HG02840 (cell line): ENCODE data around the gene ATF6.

ENCODE experiments used
- ATAC-seq: cut with Tn5 transposase; IDR thresholded peaks from one replicate; pipeline ENCODE4 v1.9.1; 2021; ENCODE audit warnings: mild to moderate bottlenecking, moderate library complexity, moderate number of reproducible peaks; ENCODE audit not compliant: unreplicated experiment, low FRiP score

ATF6 gene

GRCh38 chr1:161988413-161988812 lies 222.3 kb downstream of the ATF6 start:
- ATAC-seq, result no peak

DNA sequence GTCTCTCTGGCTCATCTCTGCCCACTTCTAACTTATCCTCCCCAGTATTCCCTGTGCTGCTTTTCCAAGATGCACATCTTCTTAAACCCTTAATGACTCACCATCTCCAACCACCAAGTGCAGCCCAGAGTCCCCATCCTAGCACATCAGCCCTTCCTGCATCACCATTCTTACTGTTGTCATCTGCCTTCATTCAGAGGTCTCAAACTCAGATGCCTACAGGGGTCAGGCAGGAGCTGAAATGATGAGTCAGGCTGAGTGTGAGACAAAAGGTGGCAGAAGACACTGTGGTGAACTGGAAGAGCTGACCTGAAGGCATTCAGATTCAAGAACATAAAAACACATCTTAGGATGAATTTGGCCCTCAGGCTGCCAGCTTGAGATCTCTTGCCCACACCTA lies 223.0 kb downstream of the ATF6 start:
- no peak for ATAC-seq

- ATAC-seq, result no peak
These were observed 223.7 kb downstream of the ATF6 start for GRCh38 chr1:161989786-161990185.

DNA sequence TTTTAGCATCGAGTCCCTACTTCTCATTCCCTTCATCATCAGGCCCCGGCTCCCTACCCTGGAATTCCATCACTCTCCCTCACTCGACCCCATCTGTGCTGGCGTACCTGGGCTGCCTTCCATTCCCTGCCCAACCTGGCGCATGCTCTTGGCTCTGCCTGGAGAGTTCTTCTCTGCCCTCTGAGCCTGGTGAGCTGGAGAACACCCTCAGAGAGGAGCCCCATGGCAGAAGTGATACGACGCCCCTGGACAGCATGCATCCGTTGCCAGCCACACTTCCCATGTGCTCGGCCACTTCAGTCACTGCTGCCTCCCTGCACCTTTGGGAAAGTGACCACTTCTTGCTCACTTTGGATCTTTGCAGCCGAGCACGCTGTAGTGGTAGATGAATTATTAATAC lies 227.5 kb downstream of the ATF6 start:
- ATAC-seq, result no peak

DNA sequence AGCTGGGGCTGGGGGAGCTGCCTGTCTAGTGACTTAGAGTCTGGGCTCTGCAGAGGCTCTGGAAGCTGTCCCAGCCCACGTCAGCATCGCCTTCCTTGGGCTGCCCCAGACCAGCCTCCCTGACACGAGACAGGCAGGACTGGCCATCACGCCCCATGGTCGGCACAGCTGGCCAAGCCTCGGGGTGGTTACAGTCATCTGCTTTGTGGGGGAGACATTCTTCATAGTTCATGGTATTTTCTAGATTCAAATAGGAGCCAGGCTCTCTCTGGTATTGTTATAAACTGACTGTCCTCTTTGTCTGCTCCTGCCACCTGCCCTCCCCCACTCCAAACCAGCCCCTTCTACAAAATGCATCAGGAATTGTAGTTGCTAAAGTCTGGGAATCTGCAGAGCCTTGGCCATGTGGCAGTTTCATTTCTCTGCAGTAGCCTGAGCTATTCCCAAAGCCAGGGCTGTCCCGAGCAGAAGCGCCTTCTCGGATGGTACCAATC lies 228.1 kb downstream of the ATF6 start:
- no peak for ATAC-seq

DNA sequence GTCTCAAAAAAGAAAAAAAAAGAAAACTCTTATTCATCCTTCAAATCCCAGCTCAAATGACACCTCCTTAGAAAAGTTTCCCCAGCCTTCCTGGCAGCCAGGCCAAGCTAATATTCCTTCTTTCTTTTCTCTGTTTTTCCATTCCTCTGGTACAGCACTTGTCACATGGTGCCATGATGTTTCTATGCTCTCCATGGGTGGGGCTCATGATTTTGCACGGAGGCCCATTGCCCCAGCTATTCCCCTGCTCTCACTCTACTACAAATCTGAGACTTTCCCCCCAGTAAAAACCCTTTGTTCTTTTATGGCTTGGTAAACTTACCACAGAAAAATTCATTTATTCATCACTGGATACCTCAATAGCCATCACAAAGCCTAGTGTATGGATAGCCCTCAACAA lies 231.0 kb downstream of the ATF6 start:
- ATAC-seq, result no peak

DNA sequence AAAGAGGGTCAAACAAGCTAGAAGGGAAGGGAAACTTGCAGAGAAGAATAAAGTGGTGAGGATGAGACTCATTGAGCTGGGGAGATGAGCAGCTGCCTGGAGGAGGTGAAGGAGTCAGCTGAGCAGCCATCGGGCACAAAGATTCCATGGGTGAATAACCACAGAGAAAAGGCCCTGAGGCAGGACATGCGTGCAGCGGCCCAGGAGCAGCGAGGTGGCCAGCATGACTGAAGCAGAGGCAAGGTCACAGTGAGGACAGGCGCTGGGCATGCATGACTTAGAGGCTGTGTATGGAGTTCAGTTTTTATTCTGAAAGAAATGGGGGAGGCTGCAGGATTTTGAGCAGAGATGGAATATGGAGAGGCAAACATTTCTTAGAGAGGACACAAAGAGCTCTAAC lies 232.7 kb downstream of the ATF6 start:
- ATAC-seq, result no peak

- no peak for ATAC-seq
These were observed 233.4 kb downstream of the ATF6 start for GRCh38 chr1:161999301-162000052.

DNA sequence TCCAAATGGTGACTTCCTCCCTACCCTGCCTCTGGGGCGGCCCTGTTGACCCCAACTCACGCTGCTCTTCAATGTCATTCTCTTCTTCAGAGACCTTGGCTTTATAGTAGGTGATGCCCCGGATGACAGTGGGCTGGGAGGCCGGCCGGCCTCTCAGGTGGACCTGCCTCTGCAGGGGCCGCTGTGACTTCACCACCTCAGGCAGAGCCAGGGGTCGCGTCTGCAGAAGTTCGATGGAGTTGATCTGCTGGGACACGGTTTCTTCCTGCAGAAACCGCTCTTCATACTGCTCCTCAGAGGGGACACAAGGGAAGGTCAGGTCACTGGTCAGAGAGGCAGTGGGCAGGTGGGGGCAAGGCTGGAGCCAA lies 233.9 kb downstream of the ATF6 start:
- ATAC-seq, result no peak

DNA sequence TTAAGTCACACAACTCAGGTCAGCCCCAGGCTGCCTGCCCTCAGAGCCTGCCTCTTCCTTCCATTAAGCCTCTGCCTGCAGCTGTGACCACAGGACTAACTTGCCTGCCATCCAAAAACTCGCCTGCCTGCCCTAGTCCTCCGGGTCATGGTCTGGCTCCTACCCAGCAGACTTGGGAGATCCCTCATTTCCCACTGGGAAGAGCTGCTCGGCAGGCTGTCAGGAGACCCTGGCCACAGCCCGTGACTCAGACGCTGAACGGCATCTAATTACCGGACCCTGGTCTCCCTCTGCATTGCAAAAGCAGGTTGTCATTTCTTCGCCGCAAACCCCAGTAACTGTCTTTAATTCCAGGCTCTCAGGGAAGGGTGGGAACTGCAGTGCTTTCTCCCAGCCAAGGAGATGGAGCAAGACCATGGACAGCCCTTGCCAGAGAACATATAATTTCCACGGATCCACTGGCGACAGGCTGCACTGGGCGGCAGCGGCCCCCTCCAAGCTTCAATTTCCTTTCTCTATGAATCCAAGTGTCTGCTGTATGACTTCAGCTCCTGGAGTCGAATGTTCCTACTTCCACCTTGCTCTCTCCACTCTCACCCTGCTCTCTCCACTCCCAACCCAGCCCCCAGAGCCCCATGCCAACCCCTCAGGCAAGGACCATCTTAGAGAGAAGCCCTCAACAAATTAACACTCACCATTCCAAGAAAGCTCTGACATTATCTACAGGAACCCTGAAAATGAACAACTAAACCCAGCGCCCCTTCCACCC lies 237.1 kb downstream of the ATF6 start:
- no peak for ATAC-seq

DNA sequence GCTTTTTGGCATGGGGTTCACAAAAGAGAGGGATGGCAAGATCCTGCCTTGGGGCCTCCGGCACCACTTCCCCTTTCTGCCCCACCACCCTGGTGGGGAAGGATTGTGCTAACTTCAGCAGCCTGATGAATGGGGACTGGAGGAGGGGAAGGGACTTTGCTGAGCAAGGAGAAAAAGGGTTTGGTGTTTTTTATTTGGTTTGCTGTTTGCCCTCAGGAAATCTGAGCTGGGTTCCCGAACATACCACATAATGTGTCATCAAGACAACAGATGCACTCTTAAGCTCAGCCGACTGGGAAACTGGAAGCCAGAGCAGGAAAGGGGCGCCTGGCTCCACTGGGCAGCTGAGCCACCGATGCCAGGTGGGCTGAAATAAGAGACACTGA lies 237.7 kb downstream of the ATF6 start:
- ATAC-seq, result no peak

DNA sequence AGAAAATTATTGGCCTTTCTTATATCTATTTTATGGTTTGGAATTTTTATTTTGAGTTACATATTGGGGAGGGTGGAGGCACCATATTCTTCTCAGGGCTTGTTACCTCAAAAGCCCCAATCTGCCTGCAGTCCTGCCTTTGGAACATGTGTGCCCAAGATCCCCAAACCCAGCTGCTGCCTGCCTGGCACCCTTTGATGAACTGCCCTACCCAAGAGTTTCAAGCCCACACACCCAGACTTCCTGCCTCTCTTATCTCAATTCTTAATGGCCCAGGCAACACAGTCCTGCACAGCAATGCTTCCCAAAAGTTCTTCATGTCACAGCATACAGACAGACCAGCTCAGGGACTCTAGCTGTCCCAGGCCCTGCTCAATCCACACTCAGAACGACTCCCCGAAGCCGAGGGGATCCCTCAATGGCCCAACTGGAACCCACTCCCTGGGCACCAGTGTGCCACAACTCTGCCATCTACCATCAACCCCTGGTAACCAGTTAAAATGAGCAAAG lies 238.4 kb downstream of the ATF6 start:
- no peak for ATAC-seq

- ATAC-seq, result no peak
These were observed 240.0 kb downstream of the ATF6 start for GRCh38 chr1:162006081-162006480.

DNA sequence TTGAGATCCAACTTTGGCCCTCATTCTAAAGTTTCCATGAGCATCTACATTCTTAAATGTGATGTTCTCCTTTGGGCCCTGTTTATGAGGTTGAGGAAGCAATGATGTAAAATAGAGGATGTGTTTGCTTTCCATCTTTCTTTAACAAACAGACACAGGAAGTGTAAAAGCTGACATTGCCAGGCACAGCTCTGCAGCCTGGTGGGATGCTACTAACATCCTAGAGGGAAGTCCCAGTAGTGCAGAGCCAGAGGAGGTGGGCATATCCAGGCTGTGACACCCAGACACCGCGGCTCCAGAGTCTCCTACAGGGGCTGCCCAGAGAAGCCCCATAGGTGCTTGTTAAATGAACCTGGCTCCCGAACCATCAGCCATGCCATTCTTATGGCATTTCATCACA lies 241.3 kb downstream of the ATF6 start:
- no peak for ATAC-seq

- no peak for ATAC-seq
These were observed 242.7 kb downstream of the ATF6 start for GRCh38 chr1:162008799-162009198.

GRCh38 chr1:162009501-162010174 lies 243.5 kb downstream of the ATF6 start:
- no peak for ATAC-seq

DNA sequence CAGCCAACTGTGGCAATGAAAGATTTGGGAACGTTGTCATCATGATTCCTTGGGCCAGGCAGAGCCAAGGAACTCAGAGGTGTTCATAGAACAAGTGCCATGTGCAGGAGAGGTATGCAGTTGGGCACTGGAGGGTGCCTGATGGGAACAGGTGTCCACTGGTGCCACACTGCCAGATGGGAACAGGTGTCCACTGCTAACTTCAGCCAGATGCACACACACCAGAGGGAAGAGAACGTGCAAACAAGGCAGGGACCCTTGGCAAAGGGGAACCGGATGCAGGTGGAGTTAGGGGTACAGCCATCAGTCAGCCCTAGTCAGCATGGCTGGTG lies 244.0 kb downstream of the ATF6 start:
- no peak for ATAC-seq

- ATAC-seq, result no peak
These were observed 245.4 kb downstream of the ATF6 start for GRCh38 chr1:162011337-162012012.

GRCh38 chr1:162013289-162013688 lies 247.2 kb downstream of the ATF6 start:
- ATAC-seq, result no peak
